ENCODE results near the gene PPARG. TPM values are rescaled to one million over a fixed set of nuclear protein-coding genes. Genes with fewer than 3 reads are reported as not detected.

Gene PPARG
- total RNA-seq, 1 experiment from 2014 or later, result 71.6 TPM

DNA sequence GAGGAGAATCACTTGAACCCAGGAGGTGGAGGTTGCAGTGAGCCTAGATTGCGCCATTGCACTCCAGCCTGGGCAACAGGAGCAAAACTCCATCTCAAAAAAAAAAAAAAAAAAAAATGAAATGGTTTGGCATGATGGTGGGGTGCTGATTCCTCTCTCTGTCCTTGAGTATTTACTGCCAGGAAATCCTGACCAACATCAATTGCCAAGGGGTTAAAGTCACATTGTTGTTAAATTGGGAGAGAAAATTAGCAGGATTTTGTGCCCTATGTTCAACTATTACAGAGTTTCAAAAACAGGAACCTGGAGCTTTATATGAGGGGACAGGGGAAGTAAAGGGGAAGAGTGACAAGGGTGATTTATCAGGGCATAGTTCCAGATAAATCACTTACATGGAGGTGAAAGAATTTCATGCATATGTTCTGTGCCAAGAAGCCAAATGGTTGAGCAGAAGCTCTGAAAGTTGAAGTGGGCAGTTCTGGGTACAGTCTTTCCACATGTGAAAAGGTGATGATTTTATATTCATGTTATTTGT is 124.9 kb downstream of the PPARG start:
- POLR2A ChIA-PET, result no interaction called here
- Histone ChIP-seq H3K9me3 (ENCODE audit: control insufficient read depth in 1 of 2, insufficient read depth in 1 of 2, low read depth in 1 of 2, low read length in 2 of 2) (no peaks in the 10 kb centered on the region), H3K4me1 (ENCODE audit: control insufficient read depth in 1 of 2, insufficient read depth in 2 of 2, low read length in 2 of 2) (peaks cover 0 to 8% of the 10 kb centered on the region in 2 experiments; a peak in 2 of 4 replicates), H4K20me1 (ENCODE audit: insufficient read depth) (no peaks in the 10 kb centered on the region), H3K27me3 (ENCODE audit: insufficient read depth, low read length) (no peaks in the 10 kb centered on the region), H3K9me2 (ENCODE audit: insufficient read depth) (no peaks in the 10 kb centered on the region), H2AFZ (ENCODE audit: low read depth, low read length, poor library complexity, severe bottlenecking) (no peak overlapping the region), H3K4me2 (ENCODE audit: low read length) (no peak overlapping the region), H3K79me2 (ENCODE audit: insufficient read depth, low read length) (no peaks in the 10 kb centered on the region), H3K36me3 (ENCODE audit: control insufficient read depth in 1 of 2, insufficient read depth in 2 of 2, low read length in 2 of 2) (no peaks in the 10 kb centered on the region), H3K4me3 (replicated peaks in 1 of 2; ENCODE audit: low read depth in 1 of 2, low read length in 2 of 2) (no peak overlapping the region), H3K27ac (ENCODE audit: low read depth, low read length) (no peak overlapping the region), H3K9ac (ENCODE audit: low read length) (no peak overlapping the region)
- CTCF ChIA-PET, result no interaction called here
- DNase-seq (ENCODE audit: low read depth, low spot score) (no peak), ATAC-seq (no peak)
- no peak for TF ChIP-seq YY1 (IDR thresholded peaks at IDR 0.05; ENCODE audit: extremely low read depth, insufficient replicate concordance, low read depth, low read length)
- no TSS peak for BruUV-seq (replicated peaks)
- RAD21 ChIA-PET (ENCODE audit: low non-redundant PET in 1 of 2, low total read pairs in 2 of 2, uncharacterized antibody in 2 of 2, unreplicated experiment in 2 of 2), result no interaction called here
- intact Hi-C loops (cut with micrococcal nuclease), result no loop called here

DNA sequence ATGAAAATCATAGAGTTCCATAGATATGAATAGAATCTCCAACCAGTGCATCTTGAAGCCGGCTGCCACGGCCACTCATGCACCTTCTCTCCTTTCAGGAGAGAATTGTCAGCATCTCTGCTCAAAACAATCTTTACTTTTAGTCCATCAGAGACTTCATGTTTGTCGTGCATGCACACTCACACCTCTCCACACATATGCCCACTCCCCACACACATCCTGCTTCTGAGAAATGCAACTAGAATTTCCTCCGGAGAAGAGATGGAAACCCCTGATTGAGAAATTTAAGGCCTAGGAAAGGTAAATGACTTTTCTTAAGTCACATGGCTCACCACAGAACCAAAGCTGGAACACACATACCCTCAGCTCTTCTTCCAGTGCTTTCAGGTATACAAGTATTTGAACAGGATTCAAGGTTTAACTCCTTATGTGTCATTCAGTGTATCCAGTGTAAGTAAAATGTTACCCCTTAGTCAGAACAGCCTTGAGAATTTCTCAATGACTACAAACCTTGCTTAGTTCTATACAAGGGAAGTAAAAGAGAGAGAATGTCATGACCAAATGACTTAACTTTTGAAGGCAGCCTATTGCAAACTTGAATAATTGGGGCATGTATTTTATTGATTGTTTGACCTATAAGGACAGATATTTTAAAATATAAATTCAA is 126.3 kb downstream of the PPARG start:
- Histone ChIP-seq H3K9me3 (ENCODE audit: control insufficient read depth in 1 of 2, insufficient read depth in 1 of 2, low read depth in 1 of 2, low read length in 2 of 2) (no peaks in the 10 kb centered on the region), H3K4me2 (ENCODE audit: low read length) (no peak overlapping the region), H3K79me2 (ENCODE audit: insufficient read depth, low read length) (no peaks in the 10 kb centered on the region), H3K4me3 (replicated peaks in 1 of 2; ENCODE audit: low read depth in 1 of 2, low read length in 2 of 2) (no peak overlapping the region), H4K20me1 (ENCODE audit: insufficient read depth) (no peaks in the 10 kb centered on the region), H3K27me3 (ENCODE audit: insufficient read depth, low read length) (no peaks in the 10 kb centered on the region), H3K27ac (ENCODE audit: low read depth, low read length) (no peak overlapping the region), H3K9me2 (ENCODE audit: insufficient read depth) (no peaks in the 10 kb centered on the region), H3K4me1 (ENCODE audit: control insufficient read depth in 1 of 2, insufficient read depth in 2 of 2, low read length in 2 of 2) (peaks cover 0 to 12% of the 10 kb centered on the region in 2 experiments; a peak in 3 of 4 replicates), H3K9ac (ENCODE audit: low read length) (no peak overlapping the region), H3K36me3 (ENCODE audit: control insufficient read depth in 1 of 2, insufficient read depth in 2 of 2, low read length in 2 of 2) (no peaks in the 10 kb centered on the region), H2AFZ (ENCODE audit: low read depth, low read length, poor library complexity, severe bottlenecking) (no peak overlapping the region)
- BruUV-seq (replicated peaks), result no TSS peak
- no peak for TF ChIP-seq POLR2A (IDR thresholded peaks at IDR 0.05; ENCODE audit: borderline replicate concordance, extremely low read depth, insufficient read depth, insufficient read length)
- TF ChIP-seq SIN3A (IDR thresholded peaks at IDR 0.05; ENCODE audit: low read depth), result no peak
- TF ChIP-seq, protein P1, sequence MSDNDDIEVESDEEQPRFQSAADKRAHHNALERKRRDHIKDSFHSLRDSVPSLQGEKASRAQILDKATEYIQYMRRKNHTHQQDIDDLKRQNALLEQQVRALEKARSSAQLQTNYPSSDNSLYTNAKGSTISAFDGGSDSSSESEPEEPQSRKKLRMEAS (IDR thresholded peaks at IDR 0.05), result no peak
- TF ChIP-seq ZFX (IDR thresholded peaks at IDR 0.05), result no peak
- TF ChIP-seq SRF (IDR thresholded peaks at IDR 0.05; ENCODE audit: low read depth), result no peak
- TF ChIP-seq EZH2phosphoT487 (IDR thresholded peaks at IDR 0.05; ENCODE audit: borderline replicate concordance), result no peak
- no peak for TF ChIP-seq CBX3 (IDR thresholded peaks at IDR 0.05; ENCODE audit: low read depth)
- TF ChIP-seq, protein P2, sequence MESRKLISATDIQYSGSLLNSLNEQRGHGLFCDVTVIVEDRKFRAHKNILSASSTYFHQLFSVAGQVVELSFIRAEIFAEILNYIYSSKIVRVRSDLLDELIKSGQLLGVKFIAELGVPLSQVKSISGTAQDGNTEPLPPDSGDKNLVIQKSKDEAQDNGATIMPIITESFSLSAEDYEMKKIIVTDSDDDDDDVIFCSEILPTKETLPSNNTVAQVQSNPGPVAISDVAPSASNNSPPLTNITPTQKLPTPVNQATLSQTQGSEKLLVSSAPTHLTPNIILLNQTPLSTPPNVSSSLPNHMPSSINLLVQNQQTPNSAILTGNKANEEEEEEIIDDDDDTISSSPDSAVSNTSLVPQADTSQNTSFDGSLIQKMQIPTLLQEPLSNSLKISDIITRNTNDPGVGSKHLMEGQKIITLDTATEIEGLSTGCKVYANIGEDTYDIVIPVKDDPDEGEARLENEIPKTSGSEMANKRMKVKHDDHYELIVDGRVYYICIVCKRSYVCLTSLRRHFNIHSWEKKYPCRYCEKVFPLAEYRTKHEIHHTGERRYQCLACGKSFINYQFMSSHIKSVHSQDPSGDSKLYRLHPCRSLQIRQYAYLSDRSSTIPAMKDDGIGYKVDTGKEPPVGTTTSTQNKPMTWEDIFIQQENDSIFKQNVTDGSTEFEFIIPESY (IDR thresholded peaks at IDR 0.05; ENCODE audit: extremely low read depth, insufficient replicate concordance, low read length), result no peak
- no peak for TF ChIP-seq ELF1 (IDR thresholded peaks at IDR 0.05; ENCODE audit: borderline replicate concordance, low read depth)
- no peak for TF ChIP-seq SP1 (IDR thresholded peaks at IDR 0.05; ENCODE audit: low read depth)
- TF ChIP-seq RAD21 (IDR thresholded peaks at IDR 0.05; ENCODE audit: low read depth), result no peak
- TF ChIP-seq FOSL1 (IDR thresholded peaks at IDR 0.05; ENCODE audit: low read depth), result no peak
- no peak for TF ChIP-seq JUND (IDR thresholded peaks at IDR 0.05)
- POLR2A ChIA-PET, result no interaction called here
- DNase-seq (ENCODE audit: low read depth, low spot score) (no peak), ATAC-seq (no peak)
- intact Hi-C loops (cut with micrococcal nuclease), result no loop called here
- CTCF ChIA-PET, result no interaction called here
- RAD21 ChIA-PET (ENCODE audit: low non-redundant PET in 1 of 2, low total read pairs in 2 of 2, uncharacterized antibody in 2 of 2, unreplicated experiment in 2 of 2), result no interaction called here
